Chondrocyte (in vitro differentiated cells): Measurements from ENCODE around the gene TMEM129. TPM values are rescaled to one million over a fixed set of nuclear protein-coding genes. Genes with fewer than 3 reads are reported as not detected.

Experiments
- DNase-seq: peaks from one replicate; pipeline ENCODE4 v3.0.0; 2021; ENCODE audit warnings: mixed read lengths, low spot score
- H3K27ac Mint-ChIP-seq: one replicate; pipeline ENCODE4 v1.8.0; 2021; ENCODE audit warnings: mild to moderate bottlenecking, moderate library complexity, mixed read lengths; ENCODE audit not compliant: unreplicated experiment
- H3K27me3 Mint-ChIP-seq: 2 replicates; pipeline ENCODE4 v1.8.0; 2021; ENCODE audit warnings: low read depth, mixed read lengths
- H3K36me3 Mint-ChIP-seq: 2 replicates; pipeline ENCODE4 v1.8.0; 2021; ENCODE audit warnings: low read depth, mixed read lengths
- H3K4me1 Mint-ChIP-seq: 2 replicates; pipeline ENCODE4 v1.8.0; 2021; ENCODE audit warnings: low read depth, mild to moderate bottlenecking, mixed read lengths
- H3K4me3 Mint-ChIP-seq: one replicate; pipeline ENCODE4 v1.8.0; 2021; ENCODE audit warnings: mild to moderate bottlenecking, moderate library complexity, mixed read lengths; ENCODE audit not compliant: unreplicated experiment
- H3K9me3 Mint-ChIP-seq: 2 replicates; pipeline ENCODE4 v1.8.0; 2021; ENCODE audit warnings: low read depth, mixed read lengths
- CTCF ChIP-seq: fragments of 200-600 bp; sonication (generic); IDR thresholded peaks from 2 replicates; pipeline ENCODE4 v1.5.0; 2021; ENCODE audit warnings: antibody characterized with exemption, mild to moderate bottlenecking, moderate library complexity
- total RNA-seq: library from RNA; stranded (reverse); gene quantifications from 3 replicates; pipeline ENCODE4 v1.2.1, GENCODE V29; 2021

The TMEM129 gene
- total RNA-seq, 1 donor from 2014 or later: 43.0 TPM

- H3K36me3 Mint-ChIP-seq: peaks cover 6% of the 10 kb centered on the region
- peak; percentile 93 for DNase-seq
- H3K4me1 Mint-ChIP-seq: peaks cover 34% of the 10 kb centered on the region
- no peaks in the 10 kb centered on the region for H3K27me3 Mint-ChIP-seq
- no peak for TF ChIP-seq CTCF
- H3K27ac Mint-ChIP-seq: peak overlapping the region; percentile 94
- peak overlapping the region; percentile 90 for H3K4me3 Mint-ChIP-seq
- no peaks in the 10 kb centered on the region for H3K9me3 Mint-ChIP-seq
Measured at GRCh38 chr4:1720163-1720983, 750 bp downstream of the TMEM129 start.

- Mint-ChIP-seq H3K4me1 (peaks cover 37% of the 10 kb centered on the region), H3K4me3 (no peak overlapping the region), H3K9me3 (no peaks in the 10 kb centered on the region), H3K36me3 (peaks cover 2% of the 10 kb centered on the region), H3K27ac (no peak overlapping the region), H3K27me3 (no peaks in the 10 kb centered on the region)
- TF ChIP-seq CTCF: no peak
- peak; percentile 76 for DNase-seq
Measured at GRCh38 chr4:1718095-1718850, 2.9 kb downstream of the TMEM129 start.

- Mint-ChIP-seq H3K27ac (no peak overlapping the region), H3K27me3 (no peaks in the 10 kb centered on the region), H3K4me1 (peaks cover 34% of the 10 kb centered on the region), H3K36me3 (peaks cover 2% of the 10 kb centered on the region), H3K4me3 (no peak overlapping the region), H3K9me3 (no peaks in the 10 kb centered on the region)
- peak; percentile 90 for DNase-seq
- TF ChIP-seq CTCF: no peak
Measured at GRCh38 chr4:1717129-1718094, 3.7 kb downstream of the TMEM129 start.

- Mint-ChIP-seq H3K9me3 (no peaks in the 10 kb centered on the region), H3K4me1 (peaks cover 29% of the 10 kb centered on the region), H3K4me3 (no peak overlapping the region), H3K27me3 (no peaks in the 10 kb centered on the region), H3K27ac (no peak overlapping the region), H3K36me3 (peaks cover 2% of the 10 kb centered on the region)
- peak; percentile 82 for DNase-seq
- no peak for TF ChIP-seq CTCF
Measured at GRCh38 chr4:1716065-1716945, 4.8 kb downstream of the TMEM129 start.
